Inflammatory macrophage (primary cell): ENCODE results near the gene STIP1.

Experiments
- DNase-seq, 2 donors: peaks; one replicate each; pipeline ENCODE4 v3.0.0-alpha.2; 2020 to 2022

Gene STIP1

DNA sequence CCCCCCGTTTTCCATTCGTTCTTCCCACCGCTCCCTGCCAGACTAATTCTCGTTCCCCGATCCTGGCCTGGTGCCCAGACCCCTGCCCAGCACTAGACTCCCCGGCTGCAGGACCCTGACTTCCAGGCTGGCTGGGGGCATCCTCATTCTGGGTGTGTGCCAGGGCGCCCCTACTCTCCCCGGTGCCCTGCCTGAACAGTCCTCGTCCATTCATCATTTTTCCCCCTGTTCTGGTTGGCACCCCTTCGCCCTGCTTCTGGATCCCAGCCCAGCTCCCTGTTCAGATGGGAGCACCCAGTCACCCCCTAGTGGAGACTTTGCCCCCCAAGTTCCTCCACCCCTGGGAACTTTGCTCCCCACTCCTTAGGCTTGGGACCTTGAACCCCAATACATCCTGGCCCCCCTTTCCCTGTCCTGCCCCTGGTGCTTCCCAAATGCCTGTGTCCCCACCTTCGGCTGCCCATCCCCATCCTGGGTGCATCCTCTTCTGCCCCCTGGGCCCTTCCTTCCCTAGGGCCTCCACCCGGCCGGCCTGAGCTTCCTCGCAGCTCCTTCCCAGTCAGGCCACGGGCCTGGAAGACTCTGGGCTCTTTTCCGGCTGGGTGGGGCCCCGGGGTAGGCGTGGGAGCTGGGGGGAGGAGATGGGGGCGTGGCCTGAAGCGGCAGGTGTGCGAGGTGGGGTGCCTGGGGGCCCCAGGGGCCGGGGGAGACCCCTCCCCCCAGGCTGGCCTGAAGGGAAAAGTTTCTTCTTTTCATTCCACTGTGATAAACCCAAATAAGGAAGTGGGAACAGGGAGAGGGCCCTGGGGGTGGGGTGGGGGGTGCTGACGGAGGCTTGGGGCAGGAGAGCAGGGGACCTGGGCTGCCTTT, 66.3 kb downstream of the STIP1 start:
- DNase-seq: peak; percentile 30 to 62

DNA sequence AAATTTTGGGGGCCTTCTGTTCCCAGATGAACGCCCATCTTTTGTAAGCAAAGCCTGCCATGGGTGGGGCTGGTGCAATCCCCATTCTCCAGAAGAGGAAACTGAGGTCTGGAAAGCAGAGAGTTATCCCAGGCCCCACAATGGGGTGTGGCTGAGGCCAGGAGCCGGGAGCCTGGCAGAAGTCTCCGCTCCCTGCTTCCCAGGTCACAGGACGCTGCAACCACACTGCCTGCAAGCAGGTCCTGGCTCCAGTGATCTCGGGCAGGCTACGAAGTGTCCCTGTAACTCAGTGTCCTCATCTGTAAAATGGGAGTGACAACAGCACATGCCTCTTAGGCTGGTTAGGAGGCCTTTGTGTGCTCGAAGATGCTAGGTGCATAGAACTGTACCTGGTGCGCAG, 67.1 kb downstream of the STIP1 start:
- no peak for DNase-seq

DNA sequence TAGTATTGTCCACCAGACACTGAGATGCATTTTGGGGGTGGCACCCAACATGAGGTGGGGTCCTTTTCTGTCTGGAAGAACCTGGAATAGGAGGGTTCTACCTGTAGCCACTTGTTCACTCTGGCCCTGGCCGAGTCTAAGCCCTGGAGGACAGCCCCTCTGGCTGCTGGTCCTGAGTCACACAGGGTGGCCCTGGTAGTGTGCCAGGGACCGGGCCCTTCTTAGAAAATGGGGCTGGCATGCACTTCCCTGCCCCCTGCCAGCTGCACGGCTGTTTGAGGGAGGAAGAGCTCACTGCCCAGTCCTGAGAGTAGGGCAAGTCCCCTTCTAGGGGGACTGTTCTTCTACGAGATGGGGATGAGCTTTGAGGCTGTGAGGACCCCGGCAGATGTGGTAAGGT, 67.5 kb downstream of the STIP1 start:
- DNase-seq: no peak
